ENCODE results near the gene MAST2.

- no peak for TF ChIP-seq CTCF (IDR thresholded peaks at IDR 0.05; ENCODE audit: low read length)
- TF ChIP-seq EZH2 (IDR thresholded peaks at IDR 0.05; ENCODE audit: borderline replicate concordance, low read length): no peak
Observed at GRCh38 chr1:45924736-45925135, 121.3 kb downstream of the MAST2 start.

Measured in OCI-LY1 (cell line).